Liver (tissue), 9 donors: ENCODE results near the gene GATA5. TPM values are rescaled to one million over a fixed set of nuclear protein-coding genes. Genes with fewer than 3 reads are reported as not detected.

ENCODE experiments used
- DNase-seq: peaks from one replicate; pipeline ENCODE4 v3.0.0-alpha.2; 2017; ENCODE audit warnings: low spot score
- H3K27ac ChIP-seq, 2 donors: one replicate each; pipeline ENCODE4 v1.7.0; 2013; ENCODE audit warnings: inconsistent platforms in 2 of 2, low read length in 2 of 2, control low read depth in 1 of 2, low read depth in 1 of 2, mild to moderate bottlenecking in 1 of 2
- H3K27me3 ChIP-seq, 4 donors: one replicate each; pipeline versions ENCODE4 v1.6.1 to v1.7.0; 2013; ENCODE audit warnings: low read length in 3 of 4, inconsistent platforms in 1 of 4, mild to moderate bottlenecking in 1 of 4, moderate library complexity in 1 of 4; ENCODE audit not compliant: control insufficient read depth in 4 of 4, insufficient read depth in 4 of 4
- H3K36me3 ChIP-seq, 4 donors: one replicate each; pipeline versions ENCODE4 v1.6.1 to v1.7.0; 2013; ENCODE audit warnings: low read length in 3 of 4, mild to moderate bottlenecking in 3 of 4, low read depth in 1 of 4, moderate library complexity in 1 of 4; ENCODE audit not compliant: control insufficient read depth in 4 of 4, insufficient read depth in 3 of 4
- H3K4me1 ChIP-seq, 4 donors: one replicate each; pipeline versions ENCODE4 v1.6.1 to v1.7.0; 2013; ENCODE audit warnings: low read length in 3 of 4, mild to moderate bottlenecking in 3 of 4, moderate library complexity in 1 of 4; ENCODE audit not compliant: control insufficient read depth in 4 of 4, insufficient read depth in 4 of 4
- H3K4me3 ChIP-seq, 3 donors: one replicate each; pipeline versions ENCODE4 v1.6.1 to v1.7.0; 2013; ENCODE audit warnings: low read length in 3 of 3, control low read depth in 1 of 3, low read depth in 1 of 3, mild to moderate bottlenecking in 1 of 3
- H3K9ac ChIP-seq, 2 donors: one replicate each; pipeline ENCODE4 v1.7.0; 2013; ENCODE audit warnings: low read length in 2 of 2, mild to moderate bottlenecking in 2 of 2, moderate library complexity in 2 of 2, control low read depth in 1 of 2, low read depth in 1 of 2
- H3K9me3 ChIP-seq, 4 donors: one replicate each; pipeline versions ENCODE4 v1.6.1 to v1.7.0; 2013; ENCODE audit warnings: low read length in 3 of 4; ENCODE audit not compliant: control insufficient read depth in 4 of 4
- ATF3 ChIP-seq: IDR thresholded peaks from 2 replicates; pipeline ENCODE4 v1.6.1; 2016; ENCODE audit warnings: antibody characterized with exemption
- CTCF ChIP-seq: fragments of 150-350 bp; IDR thresholded peaks from 2 replicates; pipeline ENCODE4 v1.5.1; 2017; ENCODE audit warnings: improper control_type of control experiment, low read depth, low read length; ENCODE audit not compliant: missing input control
- EGR1 ChIP-seq, 2 donors: IDR thresholded peaks; 2 replicates each; pipeline ENCODE4 v1.6.1; 2016 to 2018; ENCODE audit warnings: antibody characterized with exemption in 2 of 2, low read depth in 2 of 2
- FOXA1 ChIP-seq: IDR thresholded peaks from 2 replicates; pipeline ENCODE4 v1.6.1; 2016; ENCODE audit warnings: antibody characterized with exemption
- GABPA ChIP-seq, 2 donors: IDR thresholded peaks in 1 of 2; conservative IDR thresholded peaks in 1 of 2; 2 replicates each; pipeline ENCODE4 v1.6.1; 2016; ENCODE audit warnings: antibody characterized with exemption in 2 of 2, mild to moderate bottlenecking in 1 of 2, moderate library complexity in 1 of 2
- HNF4G ChIP-seq: IDR thresholded peaks from 2 replicates; pipeline ENCODE4 v1.6.1; 2016; ENCODE audit warnings: antibody characterized with exemption
- JUND ChIP-seq, 2 donors: IDR thresholded peaks; 2 replicates each; pipeline ENCODE4 v1.6.1; 2016; ENCODE audit warnings: antibody characterized with exemption in 2 of 2
- MAX ChIP-seq: IDR thresholded peaks from 2 replicates; pipeline ENCODE4 v1.6.1; 2016; ENCODE audit warnings: antibody characterized with exemption
- NR2F2 ChIP-seq: IDR thresholded peaks from 2 replicates; pipeline ENCODE4 v1.6.1; 2016; ENCODE audit warnings: antibody characterized with exemption
- RAD21 ChIP-seq, 2 donors: IDR thresholded peaks; 2 replicates each; pipeline ENCODE4 v1.6.1; 2016; ENCODE audit warnings: antibody characterized with exemption in 2 of 2, mild to moderate bottlenecking in 2 of 2
- REST ChIP-seq: IDR thresholded peaks from 2 replicates; pipeline ENCODE4 v1.6.1; 2016; ENCODE audit warnings: antibody characterized with exemption, mild to moderate bottlenecking
- TAF1 ChIP-seq: conservative IDR thresholded peaks from 2 replicates; pipeline ENCODE4 v1.6.1; 2016; ENCODE audit warnings: antibody characterized with exemption, mild to moderate bottlenecking
- YY1 ChIP-seq: IDR thresholded peaks from 2 replicates; pipeline ENCODE4 v1.6.1; 2016; ENCODE audit warnings: antibody characterized with exemption, mild to moderate bottlenecking
- ZBTB33 ChIP-seq: IDR thresholded peaks from 2 replicates; pipeline ENCODE4 v1.6.1; 2016; ENCODE audit warnings: antibody characterized with exemption
- WGBS: extraction: QIAGEN DNeasy Blood & Tissue Kit; methylation state at CpG from one replicate; pipeline ENCODE4 v1.1.7; 2013; 5-methylcytosine and 5-hydroxymethylcytosine counted together
- polyA plus RNA-seq, 2 donors: library from polyadenylated mRNA; stranded (reverse) in 1 of 2; unstranded in 1 of 2; fragments of 200-250 nt in 1 of 2; fragments of >200 nt in 1 of 2; fragmentation: Nextera tagmentation in 1 of 2; extraction: Ambion mirVana in 1 of 2; gene quantifications; one replicate each; pipeline versions ENCODE4 v1.2.1 to v1.2.3, GENCODE V29; 2013 to 2015
- total RNA-seq, 2 donors: library from RNA; depleted of rRNA; stranded (reverse); fragments of >200 nt; gene quantifications; one replicate each; pipeline ENCODE4 v1.2.3, GENCODE V29; 2014
- donor health status: healthy.
- donor health status: healthy.
- donor health status: healthy.
- donor health status: healthy.
- donor health status: healthy.

GATA5 gene
- total and polyA plus RNA-seq, 4 donors = 0.25 to 6.1 (median 0.34) TPM

- Histone ChIP-seq H3K9ac (no peak overlapping the region), H3K36me3 (no peaks in the 10 kb centered on the region), H3K9me3 (no peaks in the 10 kb centered on the region), H3K4me3 (no peak overlapping the region), H3K27ac (no peak overlapping the region), H3K4me1 (no peaks in the 10 kb centered on the region), H3K27me3 (peaks cover 0 to 3% (median 0%) of the 10 kb centered on the region in 4 donors)
- whole genome bisulfite sequencing = 89% methylated on average over 10 of the region's 10 CpGs
- no peak for DNase-seq
- TF ChIP-seq FOXA1 (no peak), ZBTB33 (no peak)
These were observed 11.4 kb downstream of the GATA5 start for GRCh38 chr20:62464425-62464770.

GRCh38 chr20:62463651-62464424, 12.0 kb downstream of the GATA5 start:
- Histone ChIP-seq H3K36me3 (no peaks in the 10 kb centered on the region), H3K27me3 (peaks cover 0 to 3% (median 0%) of the 10 kb centered on the region in 4 donors), H3K9ac (no peak overlapping the region), H3K27ac (no peak overlapping the region), H3K4me1 (no peaks in the 10 kb centered on the region), H3K9me3 (no peaks in the 10 kb centered on the region), H3K4me3 (no peak overlapping the region)
- 87% methylated on average over 25 of the region's 25 CpGs for whole genome bisulfite sequencing
- TF ChIP-seq REST (no peak), RAD21 (IDR thresholded peaks at IDR 0.05) (no peak)
- no peak for DNase-seq

GRCh38 chr20:62462976-62463592, 12.7 kb downstream of the GATA5 start:
- Histone ChIP-seq H3K36me3 (no peaks in the 10 kb centered on the region), H3K27ac (no peak overlapping the region), H3K4me1 (no peaks in the 10 kb centered on the region), H3K9ac (no peak overlapping the region), H3K27me3 (peaks cover 0 to 4% (median 1%) of the 10 kb centered on the region in 4 donors), H3K9me3 (no peaks in the 10 kb centered on the region), H3K4me3 (no peak overlapping the region)
- DNase-seq = no peak
- WGBS = 71% methylated on average over 15 of the region's 15 CpGs
- TF ChIP-seq HNF4G (no peak), NR2F2 (no peak), ATF3 (no peak), GABPA (IDR thresholded peaks at IDR 0.05 in 1 of 2, conservative IDR thresholded peaks at IDR 0.05 in 1 of 2) (no peak), MAX (no peak), TAF1 (no peak), REST (no peak), FOXA1 (no peak), JUND (IDR thresholded peaks at IDR 0.05) (no peak), CTCF (no peak), YY1 (no peak), EGR1 (IDR thresholded peaks at IDR 0.05; ENCODE audit: low read depth in 2 of 2) (no peak)
